Measurements from ENCODE around the gene LRRC8A. TPM values are rescaled to one million over a fixed set of nuclear protein-coding genes. Genes with fewer than 3 reads are reported as not detected.
A peak's percentile ranks its signal among the peaks of the same experiment; 100 is the strongest.

The LRRC8A gene
- total and polyA plus RNA-seq, 2 of the 13 experiments (the other 11 are each of a cell fraction or from before 2014, with no cell fraction given): 16.1 to 40.6 TPM

DNA sequence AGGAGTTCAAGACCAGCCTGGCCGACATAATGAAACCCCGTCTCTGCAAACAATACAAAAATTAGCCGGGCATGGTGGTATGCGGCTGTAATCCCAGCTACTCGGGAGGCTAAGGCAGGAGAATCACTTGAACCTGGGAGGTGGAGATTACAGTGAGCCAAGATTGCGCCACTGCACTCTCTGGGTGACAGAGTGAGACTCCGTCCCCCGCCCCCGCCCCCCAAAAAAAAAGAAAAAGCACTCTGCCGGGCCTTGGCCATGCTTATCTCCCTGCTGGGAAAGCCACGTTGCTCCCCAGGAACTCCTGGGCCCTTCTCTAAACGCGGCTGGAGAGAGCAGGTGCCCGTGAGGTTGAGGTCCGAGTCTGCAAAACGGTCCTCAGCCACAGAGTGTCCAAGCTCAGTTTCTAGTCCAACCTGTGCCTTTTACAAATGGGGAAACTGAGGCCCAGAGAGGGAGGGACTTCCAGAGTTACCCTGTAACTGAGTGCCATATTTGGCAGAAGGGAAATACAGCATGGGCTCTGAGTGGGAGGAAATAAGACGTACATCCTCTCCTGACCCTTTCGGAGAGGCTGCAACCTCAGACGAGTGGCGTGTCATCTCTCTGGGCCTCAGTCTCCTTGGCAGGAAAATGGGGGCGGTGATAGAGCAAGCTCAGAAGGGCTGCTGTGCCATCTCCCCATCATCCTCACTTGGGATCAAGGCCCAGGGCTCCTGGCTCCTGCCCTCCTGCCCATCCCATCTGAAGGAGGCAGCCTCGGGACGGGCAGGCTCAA lies 32.3 kb downstream of the LRRC8A start (continued):
- TF ChIP-seq SOX13 (IDR thresholded peaks at IDR 0.05): no peak
- TF ChIP-seq SOX13 (CRISPR knock-in tag; conservative IDR thresholded peaks at IDR 0.05 in 1 of 2, IDR thresholded peaks at IDR 0.05 in 1 of 2): 0 out of 4 replicates have a peak, but pooled peaks of 1 of the 2 experiments have one; percentile 29
- no peak for TF ChIP-seq ZNF766 (CRISPR knock-in tag; IDR thresholded peaks at IDR 0.05; ENCODE audit: borderline replicate concordance)
- TF ChIP-seq FOXJ3 (CRISPR knock-in tag; IDR thresholded peaks at IDR 0.05; ENCODE audit: borderline replicate concordance): no peak
- TF ChIP-seq, protein P1, sequence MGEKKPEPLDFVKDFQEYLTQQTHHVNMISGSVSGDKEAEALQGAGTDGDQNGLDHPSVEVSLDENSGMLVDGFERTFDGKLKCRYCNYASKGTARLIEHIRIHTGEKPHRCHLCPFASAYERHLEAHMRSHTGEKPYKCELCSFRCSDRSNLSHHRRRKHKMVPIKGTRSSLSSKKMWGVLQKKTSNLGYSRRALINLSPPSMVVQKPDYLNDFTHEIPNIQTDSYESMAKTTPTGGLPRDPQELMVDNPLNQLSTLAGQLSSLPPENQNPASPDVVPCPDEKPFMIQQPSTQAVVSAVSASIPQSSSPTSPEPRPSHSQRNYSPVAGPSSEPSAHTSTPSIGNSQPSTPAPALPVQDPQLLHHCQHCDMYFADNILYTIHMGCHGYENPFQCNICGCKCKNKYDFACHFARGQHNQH (CRISPR knock-in tag; IDR thresholded peaks at IDR 0.05): 0 out of 2 replicates have a peak, but pooled peaks have one; percentile 12
- no peak for TF ChIP-seq PHB2 (IDR thresholded peaks at IDR 0.05; ENCODE audit: partially characterized antibody)
- 0 out of 2 replicates have a peak, but pooled peaks have one; percentile 43 for TF ChIP-seq WIZ (CRISPR knock-in tag; IDR thresholded peaks at IDR 0.05)
- 0 out of 2 replicates have a peak, but pooled peaks have one; percentile 12 for TF ChIP-seq RXRA (CRISPR knock-in tag; IDR thresholded peaks at IDR 0.05)
- TF ChIP-seq ZNF629 (CRISPR knock-in tag; conservative IDR thresholded peaks at IDR 0.05): peak; percentile 84
- TF ChIP-seq, protein P2, sequence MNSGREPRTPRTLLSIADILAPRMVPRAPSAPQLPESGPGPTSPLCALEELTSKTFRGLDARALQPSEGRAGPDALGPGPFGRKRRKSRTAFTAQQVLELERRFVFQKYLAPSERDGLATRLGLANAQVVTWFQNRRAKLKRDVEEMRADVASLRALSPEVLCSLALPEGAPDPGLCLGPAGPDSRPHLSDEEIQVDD (CRISPR knock-in tag; IDR thresholded peaks at IDR 0.05; ENCODE audit: borderline replicate concordance): no peak

DNA sequence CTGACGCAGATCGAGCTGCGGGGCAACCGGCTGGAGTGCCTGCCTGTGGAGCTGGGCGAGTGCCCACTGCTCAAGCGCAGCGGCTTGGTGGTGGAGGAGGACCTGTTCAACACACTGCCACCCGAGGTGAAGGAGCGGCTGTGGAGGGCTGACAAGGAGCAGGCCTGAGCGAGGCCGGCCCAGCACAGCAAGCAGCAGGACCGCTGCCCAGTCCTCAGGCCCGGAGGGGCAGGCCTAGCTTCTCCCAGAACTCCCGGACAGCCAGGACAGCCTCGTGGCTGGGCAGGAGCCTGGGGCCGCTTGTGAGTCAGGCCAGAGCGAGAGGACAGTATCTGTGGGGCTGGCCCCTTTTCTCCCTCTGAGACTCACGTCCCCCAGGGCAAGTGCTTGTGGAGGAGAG lies 34.3 kb downstream of the LRRC8A start:
- Histone ChIP-seq H3K27me3 (ENCODE audit: control insufficient read depth in 1 of 2, insufficient read depth in 2 of 2, low read length in 2 of 2) (no peaks in the 10 kb centered on the region), H3K9ac (ENCODE audit: insufficient read depth, low read depth, low read length) (peak overlapping the region; percentile 14), H2AFZ (ENCODE audit: low read length) (no peak overlapping the region), H3K4me2 (ENCODE audit: low read depth, low read length) (peak overlapping the region; percentile 27; the same call in 1 of the 2 replicates), H4K20me1 (ENCODE audit: insufficient read depth, low read length) (no peaks in the 10 kb centered on the region), H3K36me3 (replicated peaks in 1 of 2; ENCODE audit: control insufficient read depth in 1 of 2, insufficient read depth in 2 of 2, low read length in 2 of 2) (peaks cover 7 to 16% of the 10 kb centered on the region in 2 experiments), H3K4me3 (replicated peaks in 1 of 3; ENCODE audit: insufficient read depth in 1 of 3, low read depth in 2 of 3, low read length in 3 of 3) (peak overlapping the region in 1 of 3 experiments; percentile 33; a peak in 1 of 6 replicates), H3K27ac (ENCODE audit: extremely low read length, insufficient read depth, low read length) (peak overlapping the region; percentile 74), H3K79me2 (ENCODE audit: insufficient read depth, low read length) (peaks cover 9% of the 10 kb centered on the region), H3K9me3 (ENCODE audit: low read length) (no peaks in the 10 kb centered on the region), H3K4me1 (ENCODE audit: insufficient read depth, low read length) (peaks cover 97% of the 10 kb centered on the region)
- CTCF ChIA-PET (ENCODE audit: low intra/inter-chr PET ratio, low total read pairs): no interaction called here
- DNase-seq (ENCODE audit: low spot score) (no peak), ATAC-seq (no peak), FAIRE-seq (no peak)
- POLR2A ChIA-PET: interaction anchor here (0.7 to 1.1 kb wide), 2 partner anchors 31 to 35 kb away, joined by 3 to 4 read pairs; no protein-coding TSS in a partner anchor
- in situ Hi-C loops (cut with HindIII; ENCODE audit: extremely low pct_ligation_motif_present, low pct_unique_long_range_greater_than_20kb): no loop called here
- 97% methylated on average over 9 of the region's 18 CpGs for WGBS (ENCODE audit: low lambda C conversion rate)
- intact Hi-C loops (cut with micrococcal nuclease; ENCODE audit: unreplicated experiment): no loop called here
- no TSS peak for BruUV-seq (replicated peaks)
- TF ChIP-seq ZBTB38 (CRISPR knock-in tag; IDR thresholded peaks at IDR 0.05) (peak; percentile 91), HNRNPL (IDR thresholded peaks at IDR 0.05; ENCODE audit: low read depth, low read length) (0 out of 2 replicates have a peak, but pooled peaks have one; percentile 35), PCBP1 (IDR thresholded peaks at IDR 0.05; ENCODE audit: borderline replicate concordance, low read depth, low read length) (no peak), AGO2 (optimal IDR thresholded peaks at IDR 0.05; ENCODE audit: low read depth, low read length) (peak; percentile 28), KDM2A (CRISPR knock-in tag; IDR thresholded peaks at IDR 0.05; ENCODE audit: borderline replicate concordance, low read depth) (0 out of 2 replicates have a peak, but pooled peaks have one; percentile 21), CBX1 (IDR thresholded peaks at IDR 0.05; ENCODE audit: low read depth) (no peak), ATF7-NPFF (CRISPR knock-in tag; IDR thresholded peaks at IDR 0.05; ENCODE audit: low read depth) (peak; percentile 31; the same call in 1 of the 2 replicates), THAP9 (CRISPR knock-in tag; IDR thresholded peaks at IDR 0.05; ENCODE audit: borderline replicate concordance) (peak; percentile 30; the same call in 1 of the 2 replicates)
